ENCODE measurements around the gene ATRNL1.

DNA sequence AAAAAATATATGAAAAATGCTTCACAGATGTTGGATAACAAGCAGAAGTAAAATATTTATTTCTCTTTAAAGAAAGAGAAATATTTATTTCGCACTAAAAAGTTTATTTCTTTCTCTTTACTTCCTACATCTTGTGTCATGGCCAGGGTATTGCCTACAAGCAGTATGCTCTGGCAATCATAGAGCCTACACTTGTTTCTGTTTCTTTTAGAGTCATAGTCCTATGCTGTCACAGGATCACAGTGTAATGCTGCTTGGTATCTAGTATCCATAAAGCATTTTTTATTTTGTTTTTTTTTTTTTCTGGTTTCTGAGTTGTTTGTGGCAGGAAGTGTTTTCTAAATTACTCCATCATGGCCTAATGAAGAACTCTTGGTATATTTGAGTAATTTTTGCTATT lies 116.0 kb downstream of the ATRNL1 start:
- TF ChIP-seq, protein P1, sequence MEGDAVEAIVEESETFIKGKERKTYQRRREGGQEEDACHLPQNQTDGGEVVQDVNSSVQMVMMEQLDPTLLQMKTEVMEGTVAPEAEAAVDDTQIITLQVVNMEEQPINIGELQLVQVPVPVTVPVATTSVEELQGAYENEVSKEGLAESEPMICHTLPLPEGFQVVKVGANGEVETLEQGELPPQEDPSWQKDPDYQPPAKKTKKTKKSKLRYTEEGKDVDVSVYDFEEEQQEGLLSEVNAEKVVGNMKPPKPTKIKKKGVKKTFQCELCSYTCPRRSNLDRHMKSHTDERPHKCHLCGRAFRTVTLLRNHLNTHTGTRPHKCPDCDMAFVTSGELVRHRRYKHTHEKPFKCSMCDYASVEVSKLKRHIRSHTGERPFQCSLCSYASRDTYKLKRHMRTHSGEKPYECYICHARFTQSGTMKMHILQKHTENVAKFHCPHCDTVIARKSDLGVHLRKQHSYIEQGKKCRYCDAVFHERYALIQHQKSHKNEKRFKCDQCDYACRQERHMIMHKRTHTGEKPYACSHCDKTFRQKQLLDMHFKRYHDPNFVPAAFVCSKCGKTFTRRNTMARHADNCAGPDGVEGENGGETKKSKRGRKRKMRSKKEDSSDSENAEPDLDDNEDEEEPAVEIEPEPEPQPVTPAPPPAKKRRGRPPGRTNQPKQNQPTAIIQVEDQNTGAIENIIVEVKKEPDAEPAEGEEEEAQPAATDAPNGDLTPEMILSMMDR (IDR thresholded peaks at IDR 0.05; ENCODE audit: borderline replicate concordance, extremely low read depth, low read length, poor library complexity, severe bottlenecking), result no peak
- TF ChIP-seq EZH2 (IDR thresholded peaks at IDR 0.05; ENCODE audit: borderline replicate concordance, low read depth, low read length, severe bottlenecking), result no peak
